ENCODE results near the gene MYT1.
"Not testable (repeated sequence)": the region's sequence is repeated elsewhere in the genome, so short reads cannot be mapped to it uniquely, and the experiment has no call there.

Gene MYT1

DNA sequence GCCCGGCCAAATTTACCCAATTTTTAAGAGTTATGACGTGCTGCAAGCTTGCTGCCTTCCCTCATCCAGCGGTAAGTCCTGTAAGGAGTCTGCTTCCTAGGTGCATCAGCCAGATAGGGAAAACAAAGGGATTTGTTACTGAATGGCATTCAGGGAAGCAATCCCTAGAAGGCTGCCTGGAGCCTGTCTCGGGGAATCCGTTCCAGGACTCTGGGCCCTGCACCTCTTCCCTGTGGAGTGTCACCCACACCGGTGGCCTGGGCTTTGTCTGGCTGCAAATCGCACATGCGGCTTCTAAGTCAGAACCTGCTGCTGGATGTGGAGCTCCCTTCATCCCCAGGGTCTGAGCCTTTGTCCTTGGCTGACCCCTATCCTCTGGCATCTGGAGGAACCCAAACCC is 7.0 kb downstream of the MYT1 start:
- no peak for DNase-seq

DNA sequence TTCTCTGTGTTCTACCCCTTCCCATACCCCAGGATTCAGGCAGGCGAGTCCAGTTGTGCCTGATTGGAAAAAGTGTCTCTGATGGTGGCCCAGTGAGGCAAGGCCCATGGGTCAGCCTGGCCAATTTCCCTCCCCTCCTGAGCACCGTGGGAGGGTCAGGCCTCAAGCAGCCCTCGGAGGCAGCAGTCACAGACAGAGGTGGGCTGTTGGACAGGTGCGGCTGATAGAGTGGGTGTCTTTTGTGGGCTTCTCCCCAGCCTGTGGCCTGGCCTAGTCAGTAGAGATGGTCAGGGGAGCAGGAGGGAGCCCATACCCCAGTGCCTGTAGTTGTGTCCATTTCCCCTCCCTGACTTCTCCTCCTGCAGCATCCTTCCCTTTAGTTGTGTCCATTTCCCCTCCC is 8.9 kb downstream of the MYT1 start:
- no peak for DNase-seq

DNA sequence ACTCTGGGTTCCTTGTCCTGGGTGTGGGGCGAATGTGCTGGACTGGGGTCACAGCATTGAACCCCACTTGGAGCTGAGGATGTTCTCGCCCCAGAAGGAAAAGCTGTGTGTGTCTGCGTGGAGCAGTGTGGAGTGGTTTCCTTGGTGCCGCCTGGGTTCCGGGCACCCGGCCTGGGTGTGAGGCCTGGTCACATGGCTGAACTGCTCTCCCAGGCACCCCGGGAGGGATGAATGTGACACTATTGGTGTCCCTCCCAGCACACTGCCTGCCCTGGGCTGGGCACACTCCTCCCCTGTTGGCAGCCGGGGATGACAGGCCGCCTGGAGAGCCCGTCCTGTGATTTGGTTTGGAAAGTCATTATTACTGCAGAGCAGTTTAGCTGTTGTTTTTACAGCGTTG is 12.3 kb downstream of the MYT1 start:
- DNase-seq, result no peak

DNA sequence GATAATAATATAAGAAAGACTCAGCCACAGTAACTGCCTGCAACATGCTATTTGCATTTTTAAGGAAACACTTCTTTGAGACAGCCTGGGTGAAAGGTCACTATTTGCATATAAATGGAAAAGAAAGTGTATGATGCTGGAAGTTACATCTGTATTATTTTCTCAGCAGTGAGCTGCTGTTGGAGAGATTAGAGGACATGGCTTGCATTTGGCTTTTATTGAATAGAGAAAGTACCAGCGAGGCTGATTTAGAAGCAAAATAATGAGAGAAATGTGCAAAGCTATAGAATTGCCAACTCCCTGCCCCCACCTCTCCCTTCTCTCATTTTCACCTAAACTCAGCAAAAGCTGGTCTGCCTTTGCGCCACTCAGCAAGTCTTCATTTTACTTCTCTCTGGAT is 12.7 kb downstream of the MYT1 start:
- no peak for DNase-seq

DNA sequence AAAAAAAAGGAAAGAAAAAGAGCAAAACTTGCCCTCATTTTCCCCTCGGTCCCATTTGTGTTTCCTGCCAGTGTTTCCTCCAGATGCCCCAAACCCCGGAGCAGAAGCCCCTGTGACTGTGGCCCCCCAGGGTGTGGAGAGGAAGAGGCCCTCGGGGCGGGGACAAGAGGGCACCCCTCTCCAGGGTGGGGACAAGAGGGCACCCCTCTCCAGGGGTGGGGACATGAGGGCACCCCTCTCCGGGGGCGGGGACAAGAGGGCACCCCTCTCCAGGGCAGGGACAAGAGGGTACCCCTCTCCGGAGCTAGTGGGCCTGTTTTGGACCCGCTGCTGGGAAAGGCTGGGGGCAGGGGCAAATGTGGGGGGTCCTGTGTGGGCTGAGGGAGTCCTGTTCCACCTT is 13.1 kb downstream of the MYT1 start:
- DNase-seq, result no peak

DNA sequence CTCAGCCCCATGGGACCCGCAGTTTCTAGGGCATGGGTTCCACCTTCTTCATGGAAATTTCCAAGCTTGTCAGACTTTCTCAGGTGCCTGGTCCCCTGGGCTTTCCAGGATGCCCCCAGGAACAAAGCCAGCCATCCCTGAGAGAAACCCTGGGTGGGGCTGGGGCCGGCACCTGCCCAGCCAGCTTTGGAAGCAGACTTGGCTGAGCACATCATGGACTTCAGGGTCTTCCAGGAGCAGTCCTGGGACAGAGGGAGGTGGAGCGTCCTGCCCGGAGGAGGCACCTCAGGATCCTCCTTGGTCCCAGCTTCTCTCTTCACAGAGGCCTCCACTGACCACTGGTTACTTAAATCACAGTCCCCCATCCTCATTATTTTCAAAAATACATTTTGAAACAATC is 13.5 kb downstream of the MYT1 start:
- no peak for DNase-seq

DNA sequence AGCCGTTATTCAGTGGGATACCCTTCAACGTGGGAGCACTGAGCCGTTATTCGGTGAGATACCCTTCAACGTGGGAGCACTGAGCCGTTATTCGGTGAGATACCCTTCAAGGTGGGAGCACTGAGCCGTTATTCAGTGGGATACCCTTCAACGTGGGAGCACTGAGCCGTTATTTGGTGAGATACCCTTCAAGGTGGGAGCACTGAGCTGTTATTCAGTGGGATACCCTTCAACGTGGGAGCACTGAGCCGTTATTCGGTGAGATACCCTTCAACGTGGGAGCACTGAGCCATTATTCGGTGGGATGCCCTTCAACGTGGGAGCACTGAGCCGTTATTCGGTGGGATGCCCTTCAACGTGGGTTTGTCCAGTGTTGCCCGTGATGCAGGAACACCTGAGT is 14.7 kb downstream of the MYT1 start:
- not testable (repeated sequence) for DNase-seq

DNA sequence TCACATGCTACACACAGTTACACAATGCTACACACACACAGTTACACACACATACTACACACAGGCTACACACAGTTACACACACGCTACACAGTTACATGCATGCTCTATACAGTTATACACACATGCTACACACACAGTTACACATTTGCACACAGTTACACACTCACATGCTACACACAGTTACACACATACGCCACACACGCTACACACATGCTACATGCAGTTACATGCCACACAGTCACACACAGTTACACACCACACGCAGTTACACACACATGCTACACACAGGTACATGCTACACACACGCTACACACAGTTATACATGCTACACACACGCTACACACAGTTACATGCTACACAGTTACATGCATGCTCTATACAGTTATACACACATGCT is 15.6 kb downstream of the MYT1 start:
- DNase-seq, result no peak

DNA sequence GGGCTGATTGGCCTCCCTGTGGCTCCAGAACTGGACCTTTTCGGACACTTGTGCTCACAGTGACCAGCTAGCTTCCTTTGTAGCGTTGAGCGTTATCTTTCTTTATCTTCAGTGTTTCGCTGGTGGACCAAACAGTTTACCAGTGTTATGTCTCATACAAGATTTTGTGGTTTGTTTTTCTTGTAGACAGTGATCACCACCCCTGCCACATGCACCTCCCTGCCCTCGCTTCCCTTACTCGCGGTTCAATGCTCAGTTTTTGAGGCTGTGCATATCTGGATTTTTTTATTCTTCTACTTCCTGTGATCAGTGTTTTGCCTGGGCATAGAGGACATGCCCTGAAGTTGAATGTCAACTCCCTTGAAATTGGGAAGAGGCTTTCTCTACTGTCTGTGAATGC is 16.4 kb downstream of the MYT1 start:
- DNase-seq, result no peak

DNA sequence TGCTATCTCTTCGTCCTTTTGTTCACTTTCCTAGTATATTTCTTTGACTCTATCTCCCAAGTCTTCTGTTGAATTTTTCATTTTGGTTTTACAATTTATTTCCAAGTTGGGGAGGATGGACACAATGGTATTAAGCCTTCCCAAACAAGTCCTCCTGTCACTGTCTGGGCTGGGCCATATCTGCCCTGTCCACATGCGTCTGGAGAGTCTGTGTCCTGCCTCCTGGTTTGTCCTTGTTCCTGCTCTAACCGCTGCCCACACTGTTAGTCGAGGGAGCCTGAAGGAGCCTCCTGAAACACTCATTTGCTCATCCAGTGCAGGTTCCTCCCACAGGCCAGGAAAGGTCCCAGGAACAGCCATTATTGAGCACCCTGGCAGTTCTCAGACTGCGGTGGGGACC is 17.1 kb downstream of the MYT1 start:
- DNase-seq, result no peak

DNA sequence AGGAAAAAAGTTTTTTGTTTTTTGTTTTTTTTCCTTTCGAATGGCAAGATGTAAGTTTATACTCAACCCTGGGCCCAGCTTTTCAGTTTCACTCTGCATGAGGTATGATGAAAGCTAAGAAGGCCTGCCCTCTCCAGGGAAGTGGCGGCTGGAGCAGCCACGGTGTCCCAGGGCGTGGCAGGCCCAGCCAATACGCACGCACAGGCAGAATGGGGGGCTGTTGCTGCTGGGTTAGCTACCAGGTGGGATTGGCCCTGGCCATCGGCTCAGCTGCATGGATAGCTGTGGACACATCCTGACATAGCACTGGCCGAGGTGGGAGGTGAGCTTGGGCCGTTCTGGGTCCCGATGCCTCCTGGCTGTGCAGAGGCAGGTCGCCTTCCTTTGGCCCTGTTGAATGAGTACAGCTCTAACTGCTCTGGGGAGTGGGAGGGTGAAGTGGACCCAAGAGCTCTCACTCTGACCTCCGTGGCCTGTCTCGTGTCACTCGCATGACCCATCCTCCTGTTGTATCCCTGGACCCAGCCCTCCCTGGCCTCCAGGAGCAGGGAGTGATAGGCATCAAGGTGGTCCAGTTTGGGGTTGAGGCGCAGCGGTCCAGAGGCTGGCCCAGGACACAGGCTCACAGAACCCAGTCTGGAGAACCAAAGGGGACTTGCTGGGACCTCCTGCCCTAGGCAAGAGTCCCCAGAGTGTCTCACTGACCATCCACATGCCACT is 18.1 kb downstream of the MYT1 start:
- no peak for DNase-seq

DNA sequence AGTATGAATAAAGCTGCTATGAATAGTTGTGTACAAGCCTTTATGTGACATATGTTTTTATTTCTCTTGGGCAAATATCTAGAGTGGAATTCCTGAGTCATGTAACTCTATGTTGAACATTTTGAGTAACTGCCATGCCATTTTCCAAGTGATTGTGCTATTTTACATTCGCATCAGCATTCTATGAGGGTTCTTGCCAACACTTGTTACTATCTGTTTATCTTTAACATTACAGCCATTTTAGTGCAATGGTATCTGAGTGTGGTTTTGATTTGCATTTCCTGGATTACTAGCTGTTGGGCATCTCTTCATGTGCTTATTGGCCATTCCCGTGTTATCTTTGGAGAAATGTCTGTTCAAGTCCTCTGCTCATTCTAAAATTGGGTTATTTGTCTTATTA is 19.1 kb downstream of the MYT1 start:
- DNase-seq, result no peak

DNA sequence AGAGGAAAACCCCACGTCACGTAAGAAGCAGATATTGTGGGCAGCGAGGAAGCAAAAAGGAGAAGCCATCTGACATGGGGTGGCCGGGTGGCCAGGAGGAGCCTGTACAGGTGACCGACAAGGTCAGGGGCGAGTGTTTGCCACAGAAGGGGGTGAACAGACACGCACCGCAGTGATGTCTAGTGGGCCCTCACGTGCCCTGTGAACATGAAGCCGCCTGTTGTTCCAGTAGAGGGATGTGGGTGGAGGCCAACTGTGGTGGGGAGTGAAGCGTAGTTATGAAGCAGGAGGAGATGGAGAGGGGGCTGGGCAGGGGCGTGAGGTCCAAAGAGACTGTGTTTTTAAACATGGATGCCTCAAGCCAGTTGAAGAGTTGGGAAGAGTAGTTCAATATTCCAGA is 20.5 kb downstream of the MYT1 start:
- no peak for DNase-seq

DNA sequence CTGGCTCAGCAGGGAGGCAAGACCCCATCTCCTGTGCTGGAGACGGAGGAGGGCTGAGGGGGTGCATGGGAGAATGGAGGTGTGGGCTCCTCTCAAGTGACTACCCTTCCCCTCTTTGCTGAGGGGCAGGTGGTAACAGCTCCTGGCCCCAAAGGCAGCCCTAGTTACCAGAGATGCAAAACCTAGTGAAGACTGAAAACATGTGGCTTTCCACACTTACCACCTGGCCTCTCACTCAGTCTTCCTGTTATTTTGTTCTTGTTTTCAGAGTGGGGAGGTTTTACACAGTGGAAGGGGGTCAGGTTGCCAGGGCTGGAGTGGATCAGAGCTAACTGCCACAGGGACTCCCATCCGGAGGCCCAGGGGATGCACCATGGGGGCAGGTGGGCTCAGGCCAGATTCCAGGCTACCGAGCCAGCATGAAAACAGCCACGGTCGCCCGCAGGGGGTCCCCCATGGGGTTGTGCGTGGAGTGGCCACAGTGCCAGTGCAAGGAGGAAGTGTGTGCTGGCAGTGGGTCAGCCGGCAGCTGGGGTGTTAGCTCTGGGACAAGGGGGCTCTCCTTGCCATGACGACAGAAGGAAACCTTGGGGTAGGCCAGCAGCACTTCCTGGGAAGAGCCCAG is 21.1 kb downstream of the MYT1 start:
- DNase-seq, result no peak

DNA sequence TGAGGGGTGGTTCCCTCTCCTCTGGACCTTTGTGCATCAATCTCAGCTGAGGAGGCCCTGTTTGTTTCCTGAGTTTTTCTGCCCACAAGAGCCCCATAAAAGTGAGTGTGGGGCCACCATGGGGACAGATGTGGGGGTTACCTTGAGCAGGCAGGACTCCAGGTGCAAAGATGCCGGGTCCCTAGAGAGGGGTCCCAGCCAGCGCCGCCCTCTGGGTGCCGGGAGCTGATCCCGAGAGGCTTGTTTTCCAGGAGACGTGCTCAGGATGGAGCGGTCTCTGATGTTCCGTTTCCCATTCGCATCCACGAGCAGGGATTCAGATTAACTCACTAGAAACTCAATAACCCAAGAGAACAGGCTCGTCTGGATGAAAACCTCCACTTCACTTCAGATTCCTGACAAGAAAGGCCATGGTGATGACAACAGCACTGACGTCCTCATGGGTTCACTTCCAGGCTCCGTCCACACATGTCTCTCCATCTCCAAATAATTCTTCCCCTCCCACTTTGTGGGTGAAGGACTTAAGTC is 21.9 kb downstream of the MYT1 start:
- DNase-seq, result no peak

DNA sequence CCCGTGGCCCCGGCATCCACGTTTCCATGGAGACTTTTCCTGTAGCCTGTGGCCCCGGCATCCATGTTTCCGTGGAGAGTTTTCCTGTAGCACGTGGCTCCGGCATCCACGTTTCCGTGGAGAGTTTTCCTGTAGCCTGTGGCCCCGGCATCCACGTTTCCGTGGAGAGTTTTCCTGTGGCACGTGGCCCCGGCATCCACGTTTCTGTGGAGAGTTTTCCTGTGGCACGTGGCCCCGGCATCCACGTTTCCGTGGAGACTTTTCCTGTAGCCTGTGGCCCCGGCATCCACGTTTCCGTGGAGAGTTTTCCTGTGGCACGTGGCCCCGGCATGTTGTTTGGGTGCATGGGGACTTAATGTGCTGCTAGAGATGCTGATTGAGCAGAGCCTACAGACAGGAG is 23.0 kb downstream of the MYT1 start:
- not testable (repeated sequence) for DNase-seq

DNA sequence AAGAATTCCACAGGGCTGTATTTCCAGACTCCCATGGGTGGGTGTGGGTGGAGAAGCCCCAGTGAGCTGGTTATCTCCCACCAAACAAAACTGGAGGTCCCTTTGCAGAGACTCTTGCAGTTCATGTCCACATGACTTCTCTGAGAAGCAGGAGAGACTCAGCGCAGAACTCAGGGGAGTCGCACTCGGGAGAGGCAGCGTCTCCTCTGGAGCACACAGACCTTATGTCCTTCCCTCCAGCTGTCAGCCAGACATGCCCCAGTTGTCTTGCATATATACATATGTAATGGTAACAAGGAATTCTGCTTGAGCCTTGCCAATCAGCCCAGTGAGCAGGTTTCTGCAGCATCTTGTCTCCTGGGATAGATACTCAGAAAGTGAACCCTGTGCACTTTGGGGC is 23.8 kb downstream of the MYT1 start:
- no peak for DNase-seq

DNA sequence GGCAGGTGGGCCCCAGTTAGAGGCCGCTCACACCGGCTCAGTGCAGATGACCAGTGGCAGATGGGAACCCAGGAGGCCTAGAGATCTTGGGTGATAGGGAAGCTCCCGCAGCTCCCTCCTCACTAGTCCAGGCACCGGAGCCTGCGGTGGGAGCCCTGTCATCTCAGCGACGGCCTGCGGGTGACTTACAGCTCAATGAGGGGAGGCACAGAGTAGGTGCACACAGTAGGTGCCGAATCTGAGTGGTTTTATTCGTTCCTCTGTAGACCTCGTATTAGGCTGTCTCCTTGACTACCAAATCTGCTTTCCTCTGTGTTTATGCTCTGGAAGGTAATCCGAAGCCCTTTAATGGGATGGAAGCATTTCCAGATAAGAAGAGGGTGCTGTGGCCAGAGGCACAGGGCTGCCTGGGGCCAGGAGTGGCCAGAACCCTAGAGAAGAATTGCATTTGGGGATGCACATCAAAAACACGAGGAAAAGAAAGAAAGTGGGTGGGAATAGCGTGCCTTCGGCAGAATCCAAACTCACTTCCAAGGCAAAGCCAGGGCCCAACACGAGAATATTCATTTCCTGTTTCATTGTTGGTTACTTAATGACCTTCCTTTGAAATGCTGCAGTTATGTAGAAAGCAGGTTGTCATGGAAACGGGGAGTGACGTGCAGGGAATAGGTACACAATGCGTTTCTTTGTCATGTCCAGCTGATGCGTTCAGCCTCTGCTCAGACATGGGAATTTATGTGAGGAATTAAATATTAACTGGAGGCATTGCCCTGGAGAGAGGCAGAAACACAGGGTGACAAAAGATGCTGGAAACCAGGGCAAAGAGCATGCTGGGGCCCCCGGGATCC is 24.7 kb downstream of the MYT1 start:
- DNase-seq, result peak; percentile 8

DNA sequence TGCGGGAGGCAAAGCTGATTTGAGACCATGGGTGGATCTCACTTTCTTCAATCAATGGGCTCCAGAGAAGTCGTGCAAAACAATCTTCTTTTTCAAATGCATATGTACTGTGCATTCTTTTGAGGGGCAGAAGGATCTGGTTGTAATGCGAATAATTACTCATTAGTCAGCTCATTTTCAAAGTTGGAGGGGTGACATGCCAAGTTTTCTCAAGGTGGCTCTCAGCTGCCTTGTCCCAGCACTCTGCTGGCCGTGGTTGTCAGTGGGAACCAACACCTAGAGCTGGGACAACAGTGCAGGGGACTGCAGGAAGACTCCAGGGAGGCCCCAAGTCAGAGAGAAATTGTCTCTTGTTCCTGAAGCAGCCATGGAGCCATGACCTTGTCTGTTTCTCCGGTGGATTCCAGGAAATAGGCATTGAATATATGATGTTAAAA is 25.3 kb downstream of the MYT1 start:
- DNase-seq, result no peak

DNA sequence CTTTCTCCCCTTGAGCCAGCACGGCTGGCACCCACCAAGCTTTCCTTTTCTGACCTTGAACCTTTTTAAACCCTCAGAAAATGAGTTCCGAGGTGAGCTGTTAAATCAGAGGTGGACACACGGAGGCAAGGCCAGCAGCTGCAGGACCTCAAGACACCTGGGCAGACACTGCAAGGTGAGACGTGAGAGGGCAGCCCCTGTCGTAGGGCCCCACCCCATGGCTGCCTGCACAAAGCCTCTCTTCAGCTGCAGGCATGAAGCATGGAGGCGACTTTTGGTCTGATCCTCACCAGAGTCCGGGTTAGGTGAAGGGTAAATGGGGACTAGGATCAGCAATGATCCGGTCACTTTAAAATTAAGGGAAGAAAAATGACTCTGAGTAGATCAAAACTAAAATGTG is 25.7 kb downstream of the MYT1 start:
- no peak for DNase-seq

DNA sequence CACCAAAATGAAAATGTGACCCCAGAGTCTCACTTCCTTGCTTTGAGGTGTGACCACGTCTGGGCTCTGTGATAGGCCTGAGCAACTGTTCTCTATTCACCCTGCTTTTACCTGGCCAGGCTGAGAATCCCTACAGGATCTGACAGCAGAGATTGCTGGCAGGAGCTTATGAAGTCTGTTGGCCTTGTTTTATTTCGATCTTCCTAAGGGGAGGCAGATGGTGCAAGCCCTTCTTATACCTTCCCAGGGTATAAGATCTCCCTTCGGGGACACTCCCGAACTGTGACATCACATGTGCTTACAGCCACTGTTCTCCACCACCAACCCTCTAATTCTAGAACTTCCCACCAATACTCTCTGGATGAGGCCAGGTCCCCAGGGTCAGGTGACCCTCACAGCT is 26.8 kb downstream of the MYT1 start:
- no peak for DNase-seq

DNA sequence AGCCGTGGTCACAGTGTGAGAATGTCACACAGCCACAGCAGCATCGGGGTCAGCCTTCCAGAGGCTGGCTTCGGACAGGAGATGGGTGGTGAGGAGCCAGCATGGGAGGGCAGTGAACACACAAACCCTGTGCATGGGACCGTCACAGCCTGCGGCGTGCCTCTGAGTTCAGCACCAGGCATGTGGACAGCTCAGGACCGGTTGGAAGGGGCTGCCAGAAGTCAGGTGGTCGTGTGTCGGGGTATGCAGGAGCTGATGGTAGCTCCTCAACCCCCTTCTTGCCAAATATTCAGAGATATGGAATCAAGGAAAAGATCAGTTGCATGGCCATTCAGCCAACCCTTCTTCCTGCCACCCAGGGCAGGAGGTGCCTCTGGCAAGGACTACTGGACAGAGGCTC is 28.2 kb downstream of the MYT1 start:
- no peak for DNase-seq

DNA sequence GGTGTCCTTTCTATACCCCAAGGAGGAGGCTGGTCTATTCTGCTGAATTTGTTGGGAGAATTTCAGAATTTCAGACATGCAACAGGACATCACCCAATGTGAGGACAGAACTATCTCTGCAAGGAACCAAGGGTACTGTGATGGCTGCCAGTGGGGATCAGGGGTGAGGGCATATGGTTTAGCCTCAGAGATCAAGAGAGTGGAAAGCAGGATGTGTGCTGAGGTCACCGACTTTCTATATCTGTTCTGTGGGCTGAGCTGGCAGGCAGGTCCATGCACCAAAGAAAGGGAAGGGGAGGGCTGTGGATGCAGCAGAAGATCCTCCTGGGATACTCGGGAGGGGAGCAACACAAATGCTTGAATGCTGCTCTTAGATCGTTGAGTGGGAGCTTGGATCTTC is 28.8 kb downstream of the MYT1 start:
- DNase-seq, result no peak

DNA sequence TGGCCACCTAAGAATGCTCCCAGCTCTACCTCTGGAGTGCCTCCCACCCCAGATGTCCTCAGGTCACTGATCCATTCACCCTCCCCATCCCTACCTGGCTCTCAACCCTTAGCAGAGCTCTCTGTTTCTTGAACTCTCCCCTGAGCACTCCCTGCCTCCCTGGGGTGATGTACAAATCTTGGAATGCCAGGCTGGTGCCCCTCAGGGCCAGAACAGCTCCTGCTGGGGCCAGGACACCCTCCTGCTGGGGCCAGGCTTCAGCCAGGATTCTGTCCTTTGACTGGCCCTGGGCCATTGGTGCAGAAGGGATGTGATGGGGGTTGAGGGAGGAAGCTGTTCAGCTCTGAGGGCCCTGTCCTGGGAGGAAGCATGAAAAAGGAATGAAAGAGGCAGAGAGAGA is 30.0 kb downstream of the MYT1 start:
- no peak for DNase-seq

Data from NCI-H345 (cell line).